HG03280 (cell line): ENCODE measurements around the gene ANKH.
"Not testable (repeated sequence)": the region's sequence is repeated elsewhere in the genome, so short reads cannot be mapped to it uniquely, and the experiment has no call there.

Experiments used
- ATAC-seq: cut with Tn5 transposase; IDR thresholded peaks from one replicate; pipeline ENCODE4 v1.9.1; 2021; ENCODE audit warnings: mild to moderate bottlenecking, moderate library complexity; ENCODE audit not compliant: unreplicated experiment

The ANKH gene

DNA sequence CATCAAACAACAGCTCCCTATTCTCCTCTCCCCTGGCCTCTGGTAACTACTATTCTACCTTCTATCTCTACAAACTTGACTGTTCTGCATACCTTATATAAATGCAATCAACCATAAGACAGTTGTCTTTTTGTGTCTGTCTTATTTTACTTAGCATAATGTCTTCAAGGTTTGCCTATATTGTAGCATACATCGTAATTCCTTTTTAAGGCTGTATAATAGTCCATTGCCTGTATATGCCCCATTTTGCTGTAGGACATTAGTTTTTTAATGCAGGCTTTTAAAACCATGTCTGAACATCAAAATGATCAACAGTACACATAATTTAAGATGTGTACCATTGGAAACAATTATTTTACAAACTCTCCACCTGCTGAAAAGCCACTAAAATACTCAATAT lies 12.4 kb downstream of the ANKH start:
- ATAC-seq, result no peak

DNA sequence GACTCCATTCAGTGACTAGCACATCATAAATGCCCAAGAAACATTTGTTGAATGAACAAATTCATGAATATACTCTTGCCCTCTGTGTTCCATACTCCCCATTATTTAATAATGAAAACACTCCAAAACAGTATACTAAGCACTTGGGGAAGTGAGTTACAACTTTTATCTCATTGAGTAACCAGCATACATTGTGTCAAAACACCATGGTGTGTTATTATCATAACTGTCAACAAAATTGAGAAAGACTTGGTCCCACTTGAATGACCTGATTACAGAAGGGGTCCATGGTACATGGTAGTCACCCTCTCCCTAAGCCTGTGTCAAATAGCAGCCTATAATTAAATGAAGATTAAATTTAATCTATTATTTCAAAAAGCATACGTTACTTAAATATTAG lies 16.2 kb downstream of the ANKH start:
- no peak for ATAC-seq

- ATAC-seq, result no peak
These were observed 16.8 kb downstream of the ANKH start for GRCh38 chr5:14854799-14855198.

- ATAC-seq, result no peak
These were observed 17.9 kb downstream of the ANKH start for GRCh38 chr5:14853685-14854084.

GRCh38 chr5:14852779-14853178 lies 18.8 kb downstream of the ANKH start:
- ATAC-seq, result no peak

- no peak for ATAC-seq
These were observed 19.5 kb downstream of the ANKH start for GRCh38 chr5:14851999-14852526.

DNA sequence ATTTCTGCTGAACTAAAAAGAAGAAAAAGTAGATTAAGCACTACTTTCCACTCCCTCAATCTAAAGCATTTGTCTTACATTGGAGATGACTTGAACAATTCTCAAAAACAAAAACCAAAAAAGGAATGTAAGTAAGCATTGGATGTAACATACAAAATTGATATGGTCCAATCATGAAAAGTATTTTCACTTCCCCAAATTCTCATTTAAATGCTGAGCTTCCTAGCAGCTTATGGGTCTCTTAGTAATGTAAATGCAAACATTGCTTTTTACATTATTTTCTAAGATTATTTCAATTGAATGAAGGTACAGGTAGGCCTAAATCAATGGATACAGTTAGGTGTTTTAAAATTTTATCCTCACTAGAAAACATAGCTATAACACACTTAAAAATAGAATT lies 20.0 kb downstream of the ANKH start:
- ATAC-seq, result no peak

DNA sequence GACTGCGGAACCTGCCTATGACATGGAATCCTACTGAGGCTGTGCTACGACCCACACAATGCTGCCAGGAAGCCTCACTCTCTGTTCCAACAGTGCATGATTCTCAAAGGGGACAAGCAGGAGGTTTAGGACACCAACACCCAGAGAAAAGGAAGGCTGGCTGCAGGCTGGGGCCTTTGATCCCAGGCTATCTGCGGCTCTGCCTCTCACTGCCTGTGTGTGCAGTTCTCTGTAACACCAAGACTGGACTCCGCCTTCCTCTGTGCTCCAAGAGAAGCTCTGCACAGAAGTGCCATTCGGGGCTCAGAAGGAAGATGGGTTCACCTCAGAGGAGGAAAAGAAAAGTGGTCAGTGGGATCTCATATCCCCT lies 20.5 kb downstream of the ANKH start:
- ATAC-seq, result no peak

DNA sequence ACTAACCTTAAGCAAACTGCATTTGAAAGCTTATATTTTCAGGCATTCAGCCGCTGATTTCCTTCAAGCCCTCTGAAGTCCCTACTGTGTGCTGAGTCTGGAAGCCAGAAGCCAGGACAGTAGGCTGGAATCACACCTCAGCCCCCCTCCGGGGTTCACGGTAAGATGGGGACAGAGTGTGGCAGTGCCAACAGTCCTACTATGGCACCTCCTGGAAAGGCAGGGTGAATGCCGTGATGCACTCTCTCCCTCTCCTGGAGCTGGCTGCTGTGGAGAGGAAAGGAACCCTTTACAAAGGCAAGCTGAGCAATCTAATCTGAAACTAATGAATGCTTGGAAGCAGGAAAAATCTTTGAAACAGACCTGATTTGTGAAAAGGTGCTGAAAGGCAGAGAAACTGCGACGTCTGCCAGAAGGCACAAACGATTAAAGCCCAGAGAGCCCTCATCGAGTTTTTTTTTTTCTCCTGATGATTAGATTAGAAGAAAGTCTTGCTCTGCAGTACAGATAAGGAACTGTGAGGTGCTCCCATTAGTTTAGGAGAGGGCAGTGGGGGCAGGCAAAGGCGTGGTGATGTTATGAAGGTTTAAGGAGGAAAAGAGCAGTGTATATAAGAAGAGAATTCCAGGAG lies 21.0 kb downstream of the ANKH start:
- no peak for ATAC-seq

GRCh38 chr5:14849516-14850294 lies 21.9 kb downstream of the ANKH start:
- no peak for ATAC-seq

GRCh38 chr5:14848942-14849341 lies 22.6 kb downstream of the ANKH start:
- not testable (repeated sequence) for ATAC-seq

- no peak for ATAC-seq
These were observed 23.2 kb downstream of the ANKH start for GRCh38 chr5:14848385-14848784.

- ATAC-seq, result no peak
These were observed 24.1 kb downstream of the ANKH start for GRCh38 chr5:14847471-14847870.

DNA sequence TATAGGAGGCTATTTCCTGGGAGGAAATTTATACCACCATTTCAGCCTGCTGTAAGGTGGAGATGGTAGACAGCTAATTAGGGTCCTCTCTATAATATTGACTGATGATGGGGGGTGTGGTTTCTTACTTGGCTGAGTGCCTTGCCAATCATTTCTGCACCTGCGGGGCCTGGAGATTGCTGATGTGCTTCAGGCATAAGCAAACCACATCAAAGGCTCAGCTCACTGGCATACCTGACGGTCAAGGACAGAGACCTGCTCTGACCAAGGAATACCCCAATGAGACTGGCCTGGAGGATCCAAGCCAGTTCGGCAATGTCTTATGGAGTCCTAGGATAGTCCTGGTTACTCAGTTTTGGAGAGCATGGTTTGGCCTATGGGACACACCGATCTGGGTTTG lies 29.5 kb downstream of the ANKH start:
- no peak for ATAC-seq

DNA sequence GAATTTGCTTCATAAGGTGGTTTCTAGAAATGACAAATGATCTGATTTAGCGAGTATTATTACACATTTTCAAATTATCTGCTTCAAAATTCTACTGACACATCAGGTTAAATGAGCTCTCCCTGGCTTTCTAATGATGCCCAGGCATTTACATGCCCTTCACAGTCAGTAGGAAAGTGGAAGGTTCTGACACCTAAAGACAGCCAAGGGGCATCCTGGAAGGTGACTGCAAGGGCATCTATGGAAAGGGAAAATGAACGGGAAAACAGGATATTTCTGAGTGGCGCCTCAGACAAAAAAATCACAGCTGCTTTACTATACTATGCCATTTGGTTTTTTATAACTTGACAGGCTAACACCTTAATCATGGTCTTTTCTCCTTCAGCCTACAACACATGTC lies 31.0 kb downstream of the ANKH start:
- ATAC-seq, result no peak

- no peak for ATAC-seq
These were observed 32.9 kb downstream of the ANKH start for GRCh38 chr5:14838396-14839319.

DNA sequence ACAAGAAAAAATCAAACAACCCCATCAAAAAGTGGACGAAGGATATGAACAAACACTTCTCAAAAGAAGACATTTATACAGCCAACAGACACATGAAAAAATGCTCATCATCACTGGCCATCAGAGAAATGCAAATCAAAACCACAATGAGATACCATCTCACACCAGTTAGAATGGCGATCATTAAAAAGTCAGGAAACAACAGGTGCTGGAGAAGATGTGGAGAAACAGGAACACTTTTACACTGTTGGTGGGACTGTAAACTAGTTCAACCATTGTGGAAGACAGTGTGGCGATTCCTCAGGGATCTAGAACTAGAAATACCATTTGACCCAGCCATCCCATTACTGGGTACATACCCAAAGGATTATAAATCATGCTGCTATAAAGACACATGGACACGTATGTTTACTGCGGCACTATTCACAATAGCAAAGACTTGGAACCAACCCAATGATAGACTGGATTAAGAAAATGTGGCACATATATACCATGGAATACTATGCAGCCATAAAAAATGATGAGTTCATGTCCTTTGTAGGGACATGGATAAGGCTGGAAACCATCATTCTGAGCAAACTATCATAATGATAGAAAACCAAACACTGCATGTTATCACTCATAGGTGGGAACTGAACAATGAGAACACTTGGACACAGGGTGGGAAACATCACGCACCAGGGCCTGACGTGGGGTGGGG lies 34.0 kb downstream of the ANKH start:
- not testable (repeated sequence) for ATAC-seq

DNA sequence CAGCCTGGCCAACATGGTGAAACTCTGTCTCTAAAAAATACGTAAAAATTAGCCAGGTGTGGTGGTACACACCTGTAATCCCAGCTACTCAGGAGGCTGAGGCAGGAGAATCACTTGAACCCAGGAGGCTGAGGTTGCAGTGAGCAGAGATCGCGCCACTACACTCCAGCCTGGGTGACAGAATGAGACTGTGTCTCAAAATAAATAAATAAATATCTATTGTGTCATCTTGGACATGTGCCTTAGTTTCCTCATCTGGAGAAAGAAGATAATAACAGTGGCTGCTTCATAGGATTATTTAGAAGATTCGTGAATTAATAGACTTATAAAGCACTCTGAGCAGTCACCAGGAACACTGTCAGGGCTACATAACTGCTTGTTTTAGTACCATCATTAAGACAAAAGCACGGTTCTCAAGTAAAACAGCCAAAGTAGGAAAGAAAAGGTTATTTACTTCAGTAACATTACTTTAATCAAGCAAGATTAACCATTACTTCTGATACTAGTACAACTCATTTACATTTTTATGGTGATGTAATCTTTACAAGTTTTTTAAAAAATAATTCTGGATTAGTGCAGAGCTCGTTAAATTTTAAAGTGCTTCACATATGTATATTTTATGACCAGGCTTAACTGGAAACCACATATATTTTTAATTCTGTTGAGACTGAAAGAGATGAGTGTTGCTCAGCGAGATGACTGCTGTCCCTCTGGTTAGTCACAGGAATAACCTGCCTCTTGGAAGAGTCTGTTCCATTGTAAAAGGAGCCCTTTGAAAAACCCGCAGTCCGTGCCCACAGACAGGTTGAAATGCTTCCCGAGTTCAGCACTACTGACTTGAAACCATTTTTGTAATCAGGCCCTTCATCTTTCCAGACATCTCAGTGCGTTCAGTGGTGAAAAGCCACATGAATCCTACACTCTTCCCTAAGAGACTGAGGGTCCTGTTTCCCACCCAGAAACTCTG lies 36.7 kb downstream of the ANKH start:
- ATAC-seq, result no peak

DNA sequence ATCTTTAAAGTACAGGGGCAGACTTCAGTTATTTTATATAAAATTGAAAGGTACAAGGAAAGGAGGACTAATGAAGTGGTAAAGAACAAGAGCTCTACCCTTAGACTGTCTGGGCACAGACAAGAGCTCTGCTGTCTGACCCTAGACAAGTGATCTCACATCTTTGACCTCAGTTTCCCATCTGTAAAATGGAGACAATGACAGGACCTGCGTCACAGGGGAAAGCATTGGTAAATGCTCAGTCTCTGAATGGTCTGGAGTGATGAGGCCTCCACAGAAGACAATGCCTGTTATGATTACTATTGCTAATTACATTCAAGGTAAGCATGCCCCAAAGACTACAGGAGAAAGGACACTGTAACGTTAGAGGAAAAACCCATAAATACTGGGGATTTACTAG lies 37.5 kb downstream of the ANKH start:
- ATAC-seq, result no peak

GRCh38 chr5:14831006-14831338 lies 40.6 kb downstream of the ANKH start:
- no peak for ATAC-seq
